ENCODE measurements around the gene ZNF785.
A peak's percentile ranks its signal among the peaks of the same experiment; 100 is the strongest.

ZNF785 gene

DNA sequence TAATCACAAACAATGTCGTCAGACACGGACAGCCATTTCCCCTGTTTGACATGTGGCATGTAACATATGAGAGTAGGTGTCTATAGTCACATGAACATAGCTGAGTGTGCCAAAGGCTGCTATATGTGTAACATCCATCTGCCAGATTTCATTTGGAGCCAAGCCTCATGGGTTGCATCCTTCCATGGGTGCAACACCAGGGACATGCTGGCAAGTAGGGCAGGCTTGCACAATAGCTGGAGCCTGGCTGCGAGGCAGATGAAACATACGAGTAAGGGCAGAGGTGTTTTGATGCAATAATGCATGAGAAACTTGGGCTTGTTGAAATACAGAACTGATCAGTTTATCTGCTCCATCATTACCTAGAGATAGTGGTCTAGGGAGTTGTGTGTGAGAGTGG, 33.7 kb upstream of the ZNF785 start:
- Histone ChIP-seq H3K27me3 (ENCODE audit: insufficient read depth, low read length) (peaks cover 9% of the 10 kb centered on the region; the same call in 1 of the 2 replicates), H3K4me3 (ENCODE audit: low read depth, low read length) (no peak overlapping the region), H2AFZ (ENCODE audit: low read length, unreplicated experiment) (no peak overlapping the region), H3K4me1 (ENCODE audit: control insufficient read depth, insufficient read depth, low read length, unreplicated experiment) (no peaks in the 10 kb centered on the region), H3K27ac (ENCODE audit: low read depth, low read length) (no peak overlapping the region), H3K79me2 (ENCODE audit: control insufficient read depth, insufficient read depth, low read length, unreplicated experiment) (no peaks in the 10 kb centered on the region), H3K36me3 (ENCODE audit: insufficient read depth, low read length) (no peaks in the 10 kb centered on the region)

GRCh38 chr16:30615358-30616091, 30.0 kb upstream of the ZNF785 start:
- Histone ChIP-seq H3K27ac (ENCODE audit: low read depth, low read length) (no peak overlapping the region), H3K27me3 (ENCODE audit: insufficient read depth, low read length) (no peaks in the 10 kb centered on the region), H2AFZ (ENCODE audit: low read length, unreplicated experiment) (no peak overlapping the region), H3K36me3 (ENCODE audit: insufficient read depth, low read length) (no peaks in the 10 kb centered on the region), H3K4me1 (ENCODE audit: control insufficient read depth, insufficient read depth, low read length, unreplicated experiment) (peaks cover 3% of the 10 kb centered on the region), H3K4me3 (ENCODE audit: low read depth, low read length) (no peak overlapping the region), H3K79me2 (ENCODE audit: control insufficient read depth, insufficient read depth, low read length, unreplicated experiment) (no peaks in the 10 kb centered on the region)

- Histone ChIP-seq H2AFZ (ENCODE audit: low read length, unreplicated experiment) (peak within 1 kb of the TSS; percentile 93), H3K27me3 (ENCODE audit: insufficient read depth, low read length) (no peaks in the 10 kb centered on the region), H3K4me3 (ENCODE audit: low read depth, low read length) (peak within 1 kb of the TSS; percentile 89), H3K79me2 (ENCODE audit: control insufficient read depth, insufficient read depth, low read length, unreplicated experiment) (peaks cover 13% of the 10 kb centered on the region), H3K4me1 (ENCODE audit: control insufficient read depth, insufficient read depth, low read length, unreplicated experiment) (peaks cover 3% of the 10 kb centered on the region), H3K36me3 (ENCODE audit: insufficient read depth, low read length) (no peaks in the 10 kb centered on the region), H3K27ac (ENCODE audit: low read depth, low read length) (peak within 1 kb of the TSS; percentile 69)
Observed at GRCh38 chr16:30609926-30610839, 24.7 kb upstream of the ZNF785 start, which contains the start of gene ZNF689. Gene ZNF689, minus strand, starts transcription at chr16:30610389. Its CDS starts 348 bp downstream, at chr16:30610041.

- peak overlapping the region; percentile 89 for H3K4me3 ChIP-seq (ENCODE audit: low read depth, low read length)
- H3K4me1 ChIP-seq (ENCODE audit: control insufficient read depth, insufficient read depth, low read length, unreplicated experiment), result peaks cover 3% of the 10 kb centered on the region
- peak overlapping the region; percentile 69 for H3K27ac ChIP-seq (ENCODE audit: low read depth, low read length)
- peak overlapping the region; percentile 93 for H2AFZ ChIP-seq (ENCODE audit: low read length, unreplicated experiment)
- H3K36me3 ChIP-seq (ENCODE audit: insufficient read depth, low read length), result peaks cover 3% of the 10 kb centered on the region; the same call in 1 of the 2 replicates
- H3K79me2 ChIP-seq (ENCODE audit: control insufficient read depth, insufficient read depth, low read length, unreplicated experiment), result peaks cover 13% of the 10 kb centered on the region
- H3K27me3 ChIP-seq (ENCODE audit: insufficient read depth, low read length), result no peaks in the 10 kb centered on the region
Observed at GRCh38 chr16:30609002-30609925, 23.8 kb upstream of the ZNF785 start.

- Histone ChIP-seq H3K4me1 (ENCODE audit: control insufficient read depth, insufficient read depth, low read length, unreplicated experiment) (peaks cover 9% of the 10 kb centered on the region), H3K27me3 (ENCODE audit: insufficient read depth, low read length) (no peaks in the 10 kb centered on the region), H3K36me3 (ENCODE audit: insufficient read depth, low read length) (peaks cover 4% of the 10 kb centered on the region; the same call in 1 of the 2 replicates), H3K27ac (ENCODE audit: low read depth, low read length) (no peak overlapping the region), H2AFZ (ENCODE audit: low read length, unreplicated experiment) (no peak overlapping the region), H3K4me3 (ENCODE audit: low read depth, low read length) (no peak overlapping the region), H3K79me2 (ENCODE audit: control insufficient read depth, insufficient read depth, low read length, unreplicated experiment) (peaks cover 13% of the 10 kb centered on the region)
Observed at GRCh38 chr16:30606004-30606403, 20.5 kb upstream of the ZNF785 start.

- peaks cover 4% of the 10 kb centered on the region; the same call in 1 of the 2 replicates for H3K36me3 ChIP-seq (ENCODE audit: insufficient read depth, low read length)
- peaks cover 13% of the 10 kb centered on the region for H3K79me2 ChIP-seq (ENCODE audit: control insufficient read depth, insufficient read depth, low read length, unreplicated experiment)
Observed at GRCh38 chr16:30605158-30605557, 19.7 kb upstream of the ZNF785 start.

GRCh38 chr16:30604316-30604947, 18.9 kb upstream of the ZNF785 start:
- H3K79me2 ChIP-seq (ENCODE audit: control insufficient read depth, insufficient read depth, low read length, unreplicated experiment), result peaks cover 11% of the 10 kb centered on the region
- peaks cover 4% of the 10 kb centered on the region; the same call in 1 of the 2 replicates for H3K36me3 ChIP-seq (ENCODE audit: insufficient read depth, low read length)
- H3K27ac ChIP-seq (ENCODE audit: low read depth, low read length), result no peak overlapping the region
- H3K27me3 ChIP-seq (ENCODE audit: insufficient read depth, low read length), result no peaks in the 10 kb centered on the region
- H3K4me3 ChIP-seq (ENCODE audit: low read depth, low read length), result no peak overlapping the region
- H2AFZ ChIP-seq (ENCODE audit: low read length, unreplicated experiment), result no peak overlapping the region
- H3K4me1 ChIP-seq (ENCODE audit: control insufficient read depth, insufficient read depth, low read length, unreplicated experiment), result peaks cover 8% of the 10 kb centered on the region

More at GRCh38 chr16:30605158-30605557, 19.7 kb upstream of the ZNF785 start:
- Histone ChIP-seq H3K4me3 (ENCODE audit: low read depth, low read length) (no peak overlapping the region), H3K27me3 (ENCODE audit: insufficient read depth, low read length) (no peaks in the 10 kb centered on the region), H2AFZ (ENCODE audit: low read length, unreplicated experiment) (no peak overlapping the region), H3K27ac (ENCODE audit: low read depth, low read length) (no peak overlapping the region), H3K4me1 (ENCODE audit: control insufficient read depth, insufficient read depth, low read length, unreplicated experiment) (peaks cover 8% of the 10 kb centered on the region)

DNA sequence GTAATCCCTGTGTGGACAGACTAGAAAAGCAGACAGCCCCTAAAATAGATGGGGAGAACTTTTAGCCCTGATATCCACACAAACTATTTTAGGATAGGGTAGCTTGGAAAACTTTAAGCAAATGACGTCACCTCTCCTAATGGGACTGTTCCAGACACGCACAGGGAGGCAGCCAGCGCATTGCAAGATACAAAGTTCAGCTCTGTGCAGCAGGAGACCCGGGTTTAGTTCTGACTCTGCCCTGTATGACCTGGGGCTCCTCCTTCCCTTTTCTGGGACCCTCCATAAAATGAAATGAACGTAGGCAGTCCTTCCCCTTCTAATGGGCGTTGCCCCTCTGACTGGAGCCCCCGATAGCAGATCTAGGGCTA, 18.4 kb upstream of the ZNF785 start:
- Histone ChIP-seq H3K36me3 (ENCODE audit: insufficient read depth, low read length) (peaks cover 4% of the 10 kb centered on the region; the same call in 1 of the 2 replicates), H3K79me2 (ENCODE audit: control insufficient read depth, insufficient read depth, low read length, unreplicated experiment) (peaks cover 7% of the 10 kb centered on the region), H3K27ac (ENCODE audit: low read depth, low read length) (no peak overlapping the region), H3K27me3 (ENCODE audit: insufficient read depth, low read length) (no peaks in the 10 kb centered on the region), H3K4me1 (ENCODE audit: control insufficient read depth, insufficient read depth, low read length, unreplicated experiment) (peaks cover 8% of the 10 kb centered on the region), H2AFZ (ENCODE audit: low read length, unreplicated experiment) (no peak overlapping the region), H3K4me3 (ENCODE audit: low read depth, low read length) (no peak overlapping the region)

DNA sequence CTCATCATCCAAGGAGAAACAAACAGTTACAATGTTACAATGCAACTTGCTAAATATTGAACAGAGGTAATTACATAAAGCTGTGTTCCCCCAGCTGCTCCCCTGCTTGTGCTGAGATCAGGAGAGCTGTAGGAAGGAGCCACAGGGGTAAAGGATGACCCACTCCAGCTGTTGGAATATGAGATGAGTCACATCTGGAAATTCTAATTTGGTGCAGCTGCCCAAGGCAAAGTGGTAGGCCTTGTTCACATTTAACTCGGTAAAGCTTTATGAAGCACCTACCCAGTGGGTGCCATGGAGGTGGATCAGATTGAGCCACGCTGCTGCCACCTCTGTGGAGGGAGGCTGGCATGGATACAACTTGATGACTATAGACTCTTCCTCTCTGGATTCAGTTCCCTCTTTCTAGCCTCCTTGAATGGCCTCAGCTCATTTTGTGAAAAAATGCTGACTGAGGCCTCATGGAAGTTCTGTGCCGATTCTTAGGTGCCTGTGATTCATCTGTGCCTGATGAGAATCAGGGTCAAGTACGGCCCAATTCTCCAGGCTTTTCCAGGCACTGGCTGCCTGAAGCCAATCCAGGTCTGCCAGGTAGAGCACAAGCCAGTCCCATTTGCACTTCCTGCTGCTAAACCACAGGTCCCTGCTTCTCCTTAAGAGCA, 17.2 kb upstream of the ZNF785 start:
- peaks cover 4% of the 10 kb centered on the region; the same call in 1 of the 2 replicates for H3K36me3 ChIP-seq (ENCODE audit: insufficient read depth, low read length)
- H3K27ac ChIP-seq (ENCODE audit: low read depth, low read length), result peak overlapping the region; percentile 4; the same call in 1 of the 2 replicates
- no peaks in the 10 kb centered on the region for H3K27me3 ChIP-seq (ENCODE audit: insufficient read depth, low read length)
- H3K79me2 ChIP-seq (ENCODE audit: control insufficient read depth, insufficient read depth, low read length, unreplicated experiment), result no peaks in the 10 kb centered on the region
- H3K4me3 ChIP-seq (ENCODE audit: low read depth, low read length), result no peak overlapping the region
- peaks cover 8% of the 10 kb centered on the region for H3K4me1 ChIP-seq (ENCODE audit: control insufficient read depth, insufficient read depth, low read length, unreplicated experiment)
- H2AFZ ChIP-seq (ENCODE audit: low read length, unreplicated experiment), result no peak overlapping the region

All from ACC112 (cell line).